K562 (cell line): ENCODE data around the gene SFT2D2. TPM values are rescaled to one million over a fixed set of nuclear protein-coding genes. Genes with fewer than 3 reads are reported as not detected.

ENCODE experiments used
- ATAC-seq: fragments of 200-7000 bp; cut with Tn5 transposase; 3 replicates; pipeline ENCODE4 v1.9.1; 2020; ENCODE audit warnings: moderate library complexity
- BruUV-seq: library from RNA; stranded (reverse); fragments of 400-500 nt; replicated peaks from 2 replicates; lab custom pipeline; 2021; lab: Mats Ljungman, UMichigan
- CTCF ChIA-PET: fragments of 300-600 bp; formaldehyde crosslinking; extraction: SDS; loops from one replicate; lab custom pipeline; 2021; ENCODE audit warnings: low intra/inter-chr PET ratio; lab: Yijun Ruan, JAX
- POLR2A ChIA-PET: fragments of 300-600, 350-650 bp; sonication (Branson Sonifier 250); formaldehyde crosslinking; extraction: SDS; loops from one replicate; lab custom pipeline; 2021; ENCODE audit warnings: antibody characterized with exemption, inconsistent platforms; lab: Yijun Ruan, JAX
- DNase-seq, 4 experiments: peaks; one replicate each; pipeline versions ENCODE4 v3.0.0 to v3.0.0-alpha.2; 2011 to 2018; ENCODE audit warnings: low spot score in 3 of 4, mixed read lengths in 3 of 4; ENCODE audit errors: extremely low read depth in 1 of 4
- FAIRE-seq: peaks from 2 replicates; lab custom pipeline; 2011; peaks lifted over from hg19 to GRCh38; lab: Jason Lieb, UNC
- H2AFZ ChIP-seq: 2 replicates; pipeline ENCODE4 v1.6.0; 2011; ENCODE audit warnings: low read depth, low read length, control low read depth, inconsistent platforms
- H3K27ac ChIP-seq: fragments of 200-600 bp; 3 replicates; pipeline ENCODE4 v1.8.0; 2011; ENCODE audit warnings: low read depth, mild to moderate bottlenecking, control low read depth, inconsistent platforms, low read length, moderate library complexity, mixed read lengths; ENCODE audit errors: extremely low read depth
- H3K27me3 ChIP-seq, 2 experiments: fragments of 300-600 bp in 1 of 2; 2 replicates in 1 of 2; 3 replicates in 1 of 2; pipeline versions ENCODE4 v1.6.0 to v1.8.0; 2011; ENCODE audit warnings: inconsistent platforms in 2 of 2, low read length in 2 of 2, mild to moderate bottlenecking in 1 of 2, mixed read lengths in 1 of 2, moderate library complexity in 1 of 2; ENCODE audit not compliant: control insufficient read depth in 2 of 2, insufficient read depth in 2 of 2
- H3K36me3 ChIP-seq: fragments of 300-600 bp; 3 replicates; pipeline ENCODE4 v1.8.0; 2011; ENCODE audit warnings: mild to moderate bottlenecking, low read length, inconsistent platforms; ENCODE audit not compliant: control insufficient read depth, insufficient read depth
- H3K4me1 ChIP-seq, 2 experiments: fragments of 200-600 bp in 1 of 2; replicated peaks in 1 of 2; 2 replicates in 1 of 2; 3 replicates in 1 of 2; pipeline versions ENCODE4 v1.5.1 to v1.8.0; 2011; ENCODE audit warnings: inconsistent platforms in 2 of 2, low read length in 2 of 2, mild to moderate bottlenecking in 1 of 2, mixed read lengths in 1 of 2, moderate library complexity in 1 of 2; ENCODE audit not compliant: control insufficient read depth in 2 of 2, insufficient read depth in 2 of 2
- H3K4me2 ChIP-seq: 2 replicates; pipeline ENCODE4 v1.6.1; 2011; ENCODE audit warnings: low read length, control low read depth, inconsistent platforms, mixed read lengths; ENCODE audit not compliant: insufficient read depth
- H3K4me3 ChIP-seq: fragments of 200-600 bp; sonication (generic), shearing (Covaris generic); 2 replicates; pipeline ENCODE4 v1.5.1; 2016; ENCODE audit warnings: control low read depth, inconsistent platforms
- H3K79me2 ChIP-seq: fragments of 200-600 bp; 3 replicates; pipeline ENCODE4 v1.8.0; 2011; ENCODE audit warnings: low read length, inconsistent platforms; ENCODE audit not compliant: control insufficient read depth, insufficient read depth
- H3K9ac ChIP-seq, 2 experiments: 2 replicates each; pipeline versions ENCODE4 v1.6.0 to v1.6.1; 2011; ENCODE audit warnings: low read depth in 2 of 2, low read length in 2 of 2, control low read depth in 1 of 2, inconsistent platforms in 1 of 2, mild to moderate bottlenecking in 1 of 2, mixed read lengths in 1 of 2; ENCODE audit not compliant: insufficient read depth in 1 of 2
- H3K9me1 ChIP-seq: one replicate; pipeline ENCODE4 v1.6.0; 2011; ENCODE audit warnings: inconsistent platforms, mild to moderate bottlenecking, low read length, moderate library complexity; ENCODE audit not compliant: control insufficient read depth, insufficient read depth
- H3K9me3 ChIP-seq: replicated peaks from 2 replicates; pipeline ENCODE4 v1.5.1; 2011; ENCODE audit warnings: low read depth, low read length, inconsistent platforms; ENCODE audit not compliant: control insufficient read depth, insufficient read depth
- H4K20me1 ChIP-seq: replicated peaks from 2 replicates; pipeline ENCODE4 v1.6.1; 2011; ENCODE audit warnings: low read length, inconsistent platforms, mixed read lengths; ENCODE audit not compliant: control insufficient read depth, insufficient read depth
- ARID1B ChIP-seq: fragments of 450-650 bp; IDR thresholded peaks from 2 replicates; pipeline ENCODE4 v1.6.1; 2016; ENCODE audit warnings: antibody characterized with exemption, mild to moderate bottlenecking, inconsistent platforms
- DACH1 ChIP-seq: fragments of 450-650 bp; IDR thresholded peaks from 2 replicates; pipeline ENCODE4 v1.6.1; 2018; ENCODE audit not compliant: partially characterized antibody
- HDAC2 ChIP-seq: fragments of 450-650 bp; IDR thresholded peaks from 2 replicates; pipeline ENCODE4 v1.6.1; 2016; ENCODE audit warnings: mild to moderate bottlenecking
- L3MBTL2 ChIP-seq: fragments of 450-650 bp; IDR thresholded peaks from 2 replicates; pipeline ENCODE4 v1.6.1; 2016; ENCODE audit warnings: mild to moderate bottlenecking, moderate library complexity
- MAFF ChIP-seq: IDR thresholded peaks from 2 replicates; pipeline ENCODE4 v1.6.1; 2012; ENCODE audit warnings: low read length, improper control_type of control experiment
- MAFG ChIP-seq: fragments of 450-650 bp; conservative IDR thresholded peaks from 2 replicates; pipeline ENCODE4 v1.6.1; 2016; ENCODE audit warnings: missing genetic modification characterization, missing compliant biosample characterization
- SMARCA4 ChIP-seq: fragments of 450-650 bp; IDR thresholded peaks from 2 replicates; pipeline ENCODE4 v1.6.1; 2016
- ZNF324 ChIP-seq: fragments of 250-450 bp; sonication (Bioruptor Pico); IDR thresholded peaks from 2 replicates; pipeline ENCODE4 v1.4.0; 2020; ENCODE audit warnings: mild to moderate bottlenecking
- WGBS: fragments of 100-300 bp; shearing (Covaris generic); methylation state at CpG from one replicate; pipeline ENCODE4 v1.1.6; 2016; ENCODE audit warnings: low coverage, mixed read lengths; ENCODE audit not compliant: insufficient coverage; ENCODE audit errors: missing lambda C conversion rate; 5-methylcytosine and 5-hydroxymethylcytosine counted together
- in situ Hi-C: fragments of 300-500 bp; cut with MboI; formaldehyde crosslinking; loops from 4 replicates; pipeline ENCODE4 v1.15.0; 2018; ENCODE audit warnings: inconsistent platforms, mixed read lengths
- intact Hi-C: fragments of 100-400 bp; cut with micrococcal nuclease; formaldehyde crosslinking; loops from 2 replicates; pipeline ENCODE4 v1.14.2; 2022
- polyA plus RNA-seq, 8 experiments: library from polyadenylated mRNA; depleted of rRNA in 4 of 8; stranded (reverse) in 5 of 8; unstranded in 3 of 8; fragments of >200 nt; fragmentation: Nextera tagmentation in 2 of 8; fragmentation: Illumina TruSeq in 1 of 8; extraction: Ambion mirVana in 2 of 8; extraction: Trizol in 1 of 8; gene quantifications; 2 replicates each; pipeline versions ENCODE4 v1.2.1 to v1.2.3, GENCODE V29; 2011 to 2014; ENCODE audit warnings: inconsistent platforms in 1 of 8, missing spikeins in 1 of 8
- total RNA-seq, 7 experiments: library from RNA; depleted of rRNA in 6 of 7; stranded (reverse); fragments of >200 nt in 6 of 7; fragmentation: Illumina TruSeq in 2 of 7; extraction: Trizol in 2 of 7; gene quantifications; 2 replicates each; pipeline versions ENCODE4 v1.2.1 to v1.2.3, GENCODE V29; 2011 to 2021; ENCODE audit warnings: low replicate concordance in 1 of 7
- TF ChIP-seq, protein P1 (sequence below), 2 experiments: fragments of 150-350 bp in 1 of 2; IDR thresholded peaks; 2 replicates each; pipeline ENCODE4 v1.6.1; 2012 to 2016; ENCODE audit warnings: low read depth in 2 of 2, low read length in 2 of 2, mild to moderate bottlenecking in 1 of 2, moderate library complexity in 1 of 2
- TF ChIP-seq, protein P2 (sequence below), 2 experiments: IDR thresholded peaks in 1 of 2; conservative IDR thresholded peaks in 1 of 2; 2 replicates each; pipeline ENCODE4 v1.6.1; 2016; ENCODE audit warnings: low read depth in 2 of 2, mild to moderate bottlenecking in 1 of 2, missing compliant biosample characterization in 1 of 2, missing genetic modification characterization in 1 of 2, moderate library complexity in 1 of 2
- TF ChIP-seq, protein P3 (sequence below): fragments of 450-650 bp; conservative IDR thresholded peaks from 2 replicates; pipeline ENCODE4 v1.6.1; 2016; ENCODE audit warnings: missing genetic modification characterization, low read depth, mild to moderate bottlenecking, missing compliant biosample characterization, moderate library complexity
- TF ChIP-seq, protein P4 (sequence below): fragments of 450-650 bp; IDR thresholded peaks from 2 replicates; pipeline ENCODE4 v1.6.1; 2016

Gene SFT2D2
- total and polyA plus RNA-seq, 9 of the 15 experiments (the other 6 are each of a cell fraction or from before 2014, with no cell fraction given): 3.4 to 50.1 (median 21.6) TPM

DNA sequence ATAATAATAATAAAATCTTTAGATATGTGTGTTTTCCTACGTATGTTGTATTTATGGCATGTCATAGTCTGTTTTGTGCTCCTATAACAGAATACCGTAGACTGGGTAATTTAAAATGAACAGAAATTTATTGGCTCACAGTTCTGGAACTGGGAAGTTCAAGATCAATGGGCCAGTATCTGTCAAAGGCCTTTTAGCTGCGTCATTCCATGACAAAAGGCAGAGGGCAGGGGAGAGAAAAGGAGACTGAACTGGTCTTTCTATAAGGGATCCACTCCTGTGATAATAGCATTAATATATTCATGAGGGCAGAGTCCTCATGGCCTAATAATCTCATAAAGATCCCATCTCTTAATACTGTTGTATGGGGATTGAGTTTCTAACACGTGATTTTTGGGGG is 7.1 kb upstream of the SFT2D2 start:
- peak; percentile 62 for ATAC-seq
- H3K36me3 ChIP-seq: 0 out of 3 replicates have a peak, but pooled peaks cover 6% of the 10 kb centered on the region
- H3K27me3 ChIP-seq: no peaks in the 10 kb centered on the region
- in situ Hi-C loops: no loop called here
- peak overlapping the region; percentile 86 for H3K4me2 ChIP-seq
- H2AFZ ChIP-seq: peak overlapping the region; percentile 96
- peak overlapping the region; percentile 65 for H3K27ac ChIP-seq
- H3K4me1 ChIP-seq: peaks cover 5 to 26% of the 10 kb centered on the region in 2 experiments; a peak in 3 of 5 replicates
- peaks cover 18% of the 10 kb centered on the region for H3K79me2 ChIP-seq
- H3K9me3 ChIP-seq: no peaks in the 10 kb centered on the region
- peak overlapping the region; percentile 33; the same call in 1 of the 2 replicates for H3K4me3 ChIP-seq
- peak overlapping the region in 1 of 2 experiments; percentile 57; a peak in 2 of 4 replicates for H3K9ac ChIP-seq
- WGBS: 35% methylated on average over 4 of the region's 4 CpGs
- no TSS peak for BruUV-seq
- no peaks in the 10 kb centered on the region for H3K9me1 ChIP-seq
- peak; percentile 67 for FAIRE-seq
- CTCF ChIA-PET: no interaction called here
- H4K20me1 ChIP-seq: no peaks in the 10 kb centered on the region
- POLR2A ChIA-PET: interaction anchor here (0.8 to 2.2 kb wide), 5 partner anchors 9 to 456 kb away, joined by 3 to 13 read pairs (median 3); no protein-coding TSS in a partner anchor
- intact Hi-C loops: no loop called here
- DNase-seq: peak in 2 of 4 experiments; percentile 40 to 57
- TF ChIP-seq, protein P1, sequence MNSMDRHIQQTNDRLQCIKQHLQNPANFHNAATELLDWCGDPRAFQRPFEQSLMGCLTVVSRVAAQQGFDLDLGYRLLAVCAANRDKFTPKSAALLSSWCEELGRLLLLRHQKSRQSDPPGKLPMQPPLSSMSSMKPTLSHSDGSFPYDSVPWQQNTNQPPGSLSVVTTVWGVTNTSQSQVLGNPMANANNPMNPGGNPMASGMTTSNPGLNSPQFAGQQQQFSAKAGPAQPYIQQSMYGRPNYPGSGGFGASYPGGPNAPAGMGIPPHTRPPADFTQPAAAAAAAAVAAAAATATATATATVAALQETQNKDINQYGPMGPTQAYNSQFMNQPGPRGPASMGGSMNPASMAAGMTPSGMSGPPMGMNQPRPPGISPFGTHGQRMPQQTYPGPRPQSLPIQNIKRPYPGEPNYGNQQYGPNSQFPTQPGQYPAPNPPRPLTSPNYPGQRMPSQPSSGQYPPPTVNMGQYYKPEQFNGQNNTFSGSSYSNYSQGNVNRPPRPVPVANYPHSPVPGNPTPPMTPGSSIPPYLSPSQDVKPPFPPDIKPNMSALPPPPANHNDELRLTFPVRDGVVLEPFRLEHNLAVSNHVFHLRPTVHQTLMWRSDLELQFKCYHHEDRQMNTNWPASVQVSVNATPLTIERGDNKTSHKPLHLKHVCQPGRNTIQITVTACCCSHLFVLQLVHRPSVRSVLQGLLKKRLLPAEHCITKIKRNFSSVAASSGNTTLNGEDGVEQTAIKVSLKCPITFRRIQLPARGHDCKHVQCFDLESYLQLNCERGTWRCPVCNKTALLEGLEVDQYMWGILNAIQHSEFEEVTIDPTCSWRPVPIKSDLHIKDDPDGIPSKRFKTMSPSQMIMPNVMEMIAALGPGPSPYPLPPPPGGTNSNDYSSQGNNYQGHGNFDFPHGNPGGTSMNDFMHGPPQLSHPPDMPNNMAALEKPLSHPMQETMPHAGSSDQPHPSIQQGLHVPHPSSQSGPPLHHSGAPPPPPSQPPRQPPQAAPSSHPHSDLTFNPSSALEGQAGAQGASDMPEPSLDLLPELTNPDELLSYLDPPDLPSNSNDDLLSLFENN (IDR thresholded peaks at IDR 0.05; ENCODE audit: low read depth in 2 of 2, low read length in 2 of 2): no peak
- TF ChIP-seq, protein P2, sequence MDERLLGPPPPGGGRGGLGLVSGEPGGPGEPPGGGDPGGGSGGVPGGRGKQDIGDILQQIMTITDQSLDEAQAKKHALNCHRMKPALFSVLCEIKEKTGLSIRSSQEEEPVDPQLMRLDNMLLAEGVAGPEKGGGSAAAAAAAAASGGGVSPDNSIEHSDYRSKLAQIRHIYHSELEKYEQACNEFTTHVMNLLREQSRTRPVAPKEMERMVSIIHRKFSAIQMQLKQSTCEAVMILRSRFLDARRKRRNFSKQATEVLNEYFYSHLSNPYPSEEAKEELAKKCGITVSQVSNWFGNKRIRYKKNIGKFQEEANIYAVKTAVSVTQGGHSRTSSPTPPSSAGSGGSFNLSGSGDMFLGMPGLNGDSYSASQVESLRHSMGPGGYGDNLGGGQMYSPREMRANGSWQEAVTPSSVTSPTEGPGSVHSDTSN (CRISPR knock-in tag; IDR thresholded peaks at IDR 0.05; ENCODE audit: low read depth): no peak
- TF ChIP-seq, protein P2 (tag; conservative IDR thresholded peaks at IDR 0.05; ENCODE audit: low read depth): 0 out of 2 replicates have a peak, but pooled peaks have one; percentile 6
- TF ChIP-seq SMARCA4 (peak; percentile 58; the same call in 1 of the 2 replicates), DACH1 (no peak), L3MBTL2 (0 out of 2 replicates have a peak, but pooled peaks have one; percentile 9), ARID1B (peak; percentile 16; the same call in 1 of the 2 replicates), HDAC2 (peak; percentile 23; the same call in 1 of the 2 replicates), MAFF (peak; percentile 82), ZNF324 (CRISPR knock-in tag) (no peak), MAFG (peak; percentile 86)
- TF ChIP-seq, protein P3, sequence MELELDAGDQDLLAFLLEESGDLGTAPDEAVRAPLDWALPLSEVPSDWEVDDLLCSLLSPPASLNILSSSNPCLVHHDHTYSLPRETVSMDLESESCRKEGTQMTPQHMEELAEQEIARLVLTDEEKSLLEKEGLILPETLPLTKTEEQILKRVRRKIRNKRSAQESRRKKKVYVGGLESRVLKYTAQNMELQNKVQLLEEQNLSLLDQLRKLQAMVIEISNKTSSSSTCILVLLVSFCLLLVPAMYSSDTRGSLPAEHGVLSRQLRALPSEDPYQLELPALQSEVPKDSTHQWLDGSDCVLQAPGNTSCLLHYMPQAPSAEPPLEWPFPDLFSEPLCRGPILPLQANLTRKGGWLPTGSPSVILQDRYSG (tag): 0 out of 2 replicates have a peak, but pooled peaks have one; percentile 20
- TF ChIP-seq, protein P4, sequence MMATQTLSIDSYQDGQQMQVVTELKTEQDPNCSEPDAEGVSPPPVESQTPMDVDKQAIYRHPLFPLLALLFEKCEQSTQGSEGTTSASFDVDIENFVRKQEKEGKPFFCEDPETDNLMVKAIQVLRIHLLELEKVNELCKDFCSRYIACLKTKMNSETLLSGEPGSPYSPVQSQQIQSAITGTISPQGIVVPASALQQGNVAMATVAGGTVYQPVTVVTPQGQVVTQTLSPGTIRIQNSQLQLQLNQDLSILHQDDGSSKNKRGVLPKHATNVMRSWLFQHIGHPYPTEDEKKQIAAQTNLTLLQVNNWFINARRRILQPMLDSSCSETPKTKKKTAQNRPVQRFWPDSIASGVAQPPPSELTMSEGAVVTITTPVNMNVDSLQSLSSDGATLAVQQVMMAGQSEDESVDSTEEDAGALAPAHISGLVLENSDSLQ: peak; percentile 57; the same call in 1 of the 2 replicates
